ENCODE data around the gene KAT14. TPM values are rescaled to one million over a fixed set of nuclear protein-coding genes. Genes with fewer than 3 reads are reported as not detected.

KAT14 gene
- polyA plus RNA-seq, 2 of the 4 experiments (the other 2 are of a cell fraction), result 12.1 to 18.8 TPM

GRCh38 chr20:18156045-18156444 lies 18.4 kb downstream of the KAT14 start:
- no peak for ATAC-seq
- H3K4me3 ChIP-seq, result no peak overlapping the region
- no peak overlapping the region for H3K4me2 ChIP-seq
- TF ChIP-seq CBX2 (IDR thresholded peaks at IDR 0.05; ENCODE audit: borderline replicate concordance, low read depth) (no peak), USF2 (IDR thresholded peaks at IDR 0.05) (no peak), RAD21 (conservative IDR thresholded peaks at IDR 0.05 in 1 of 2, IDR thresholded peaks at IDR 0.05 in 1 of 2) (no peak), NFE2L2 (conservative IDR thresholded peaks at IDR 0.05; ENCODE audit: low read length) (no peak), HOXB5 (CRISPR knock-in tag; IDR thresholded peaks at IDR 0.05) (no peak), NPAS2 (CRISPR knock-in tag; IDR thresholded peaks at IDR 0.05; ENCODE audit: borderline replicate concordance) (no peak), HMGXB4 (CRISPR knock-in tag; IDR thresholded peaks at IDR 0.05; ENCODE audit: borderline replicate concordance) (no peak), HOXB13 (CRISPR knock-in tag; IDR thresholded peaks at IDR 0.05; ENCODE audit: low read depth) (no peak), MAFK (IDR thresholded peaks at IDR 0.05; ENCODE audit: partially characterized antibody) (no peak), MAX (IDR thresholded peaks at IDR 0.05) (no peak), EP300 (IDR thresholded peaks at IDR 0.05) (no peak), EHF (CRISPR knock-in tag; IDR thresholded peaks at IDR 0.05) (no peak), FOSL2 (IDR thresholded peaks at IDR 0.05) (no peak), FOSL2 (CRISPR knock-in tag; IDR thresholded peaks at IDR 0.05) (no peak), EHMT2 (IDR thresholded peaks at IDR 0.05; ENCODE audit: low read depth) (no peak), REST (IDR thresholded peaks at IDR 0.05) (no peak)
- H3K9me3 ChIP-seq, result no peaks in the 10 kb centered on the region
- no peaks in the 10 kb centered on the region for H3K4me1 ChIP-seq
- DNase-seq (ENCODE audit: low read depth in 1 of 2, low spot score in 1 of 2), result no peak
- POLR2A ChIA-PET, result no interaction called here
- CTCF ChIA-PET, result no interaction called here
- H3K27ac ChIP-seq, result no peak overlapping the region
- no peak for FAIRE-seq
- 95% methylated on average over 4 of the region's 4 CpGs for WGBS (ENCODE audit: missing lambda C conversion rate)

GRCh38 chr20:18164356-18164755 lies 26.7 kb downstream of the KAT14 start:
- no peak overlapping the region for H3K27ac ChIP-seq
- DNase-seq (ENCODE audit: low read depth in 1 of 2, low spot score in 1 of 2) (no peak), ATAC-seq (no peak), FAIRE-seq (no peak)
- no peaks in the 10 kb centered on the region for H3K4me1 ChIP-seq
- no peak overlapping the region for H3K4me2 ChIP-seq
- H3K9me3 ChIP-seq, result no peaks in the 10 kb centered on the region
- H3K4me3 ChIP-seq, result no peak overlapping the region
- ChIA-PET POLR2A (no interaction called here), CTCF (interaction anchor here (1.2 kb wide), 1 partner anchor 15 kb away, joined by 3 read pairs; no protein-coding TSS in a partner anchor)
- 88% methylated on average over 2 of the region's 2 CpGs for WGBS (ENCODE audit: missing lambda C conversion rate)
- TF ChIP-seq KDM1A (IDR thresholded peaks at IDR 0.05; ENCODE audit: low read depth), result no peak

- ATAC-seq, result no peak
- 90% methylated on average over 3 of the region's 3 CpGs for WGBS (ENCODE audit: missing lambda C conversion rate)
- no peak overlapping the region for H3K4me2 ChIP-seq
- H3K4me3 ChIP-seq, result no peak overlapping the region
- FAIRE-seq, result no peak
- no peak for DNase-seq (ENCODE audit: low read depth in 1 of 2, low spot score in 1 of 2)
- ChIA-PET POLR2A (no interaction called here), CTCF (interaction anchor here (1.2 kb wide), 1 partner anchor 14 kb away, joined by 3 read pairs; no protein-coding TSS in a partner anchor)
- no peaks in the 10 kb centered on the region for H3K9me3 ChIP-seq
- no peak overlapping the region for H3K27ac ChIP-seq
- no peaks in the 10 kb centered on the region for H3K4me1 ChIP-seq
- TF ChIP-seq BHLHE40 (IDR thresholded peaks at IDR 0.05; ENCODE audit: low read depth, low read length) (no peak), FOXS1 (CRISPR knock-in tag; IDR thresholded peaks at IDR 0.05) (no peak), EHMT2 (IDR thresholded peaks at IDR 0.05; ENCODE audit: low read depth) (no peak), ELK1 (IDR thresholded peaks at IDR 0.05; ENCODE audit: low read depth, low read length) (no peak), RARB (CRISPR knock-in tag; IDR thresholded peaks at IDR 0.05) (no peak), NPAS2 (CRISPR knock-in tag; IDR thresholded peaks at IDR 0.05; ENCODE audit: borderline replicate concordance) (no peak), TFCP2L1 (CRISPR knock-in tag; IDR thresholded peaks at IDR 0.05) (no peak), GATA3 (IDR thresholded peaks at IDR 0.05; ENCODE audit: borderline replicate concordance) (no peak), CHD4 (IDR thresholded peaks at IDR 0.05; ENCODE audit: borderline replicate concordance) (no peak), FOSB (CRISPR knock-in tag; IDR thresholded peaks at IDR 0.05) (no peak)
Measured at GRCh38 chr20:18165553-18165952, 27.9 kb downstream of the KAT14 start.

Data from A549 (cell line).